Epithelial cell of proximal tubule (primary cell): ENCODE measurements around the gene DIS3L2. TPM values are rescaled to one million over a fixed set of nuclear protein-coding genes. Genes with fewer than 3 reads are reported as not detected.

Experiments
- DNase-seq: peaks from one replicate; pipeline ENCODE4 v3.0.0-alpha.2; 2011; ENCODE audit warnings: low read depth
- H3K4me3 ChIP-seq: 2 replicates; pipeline ENCODE4 v1.5.1; 2011; ENCODE audit warnings: low read depth, mild to moderate bottlenecking, low read length
- total RNA-seq: library from RNA; depleted of rRNA; stranded (reverse); fragments of >200 nt; gene quantifications from 2 replicates; pipeline ENCODE4 v1.2.3, GENCODE V29; 2015
- TF ChIP-seq, protein P1 (sequence below): conservative IDR thresholded peaks from 2 replicates; pipeline ENCODE4 v1.5.1; 2012; ENCODE audit warnings: low read depth, mild to moderate bottlenecking, low read length

DIS3L2 gene
- total RNA-seq, 1 donor from 2014 or later, result 31.6 TPM

DNA sequence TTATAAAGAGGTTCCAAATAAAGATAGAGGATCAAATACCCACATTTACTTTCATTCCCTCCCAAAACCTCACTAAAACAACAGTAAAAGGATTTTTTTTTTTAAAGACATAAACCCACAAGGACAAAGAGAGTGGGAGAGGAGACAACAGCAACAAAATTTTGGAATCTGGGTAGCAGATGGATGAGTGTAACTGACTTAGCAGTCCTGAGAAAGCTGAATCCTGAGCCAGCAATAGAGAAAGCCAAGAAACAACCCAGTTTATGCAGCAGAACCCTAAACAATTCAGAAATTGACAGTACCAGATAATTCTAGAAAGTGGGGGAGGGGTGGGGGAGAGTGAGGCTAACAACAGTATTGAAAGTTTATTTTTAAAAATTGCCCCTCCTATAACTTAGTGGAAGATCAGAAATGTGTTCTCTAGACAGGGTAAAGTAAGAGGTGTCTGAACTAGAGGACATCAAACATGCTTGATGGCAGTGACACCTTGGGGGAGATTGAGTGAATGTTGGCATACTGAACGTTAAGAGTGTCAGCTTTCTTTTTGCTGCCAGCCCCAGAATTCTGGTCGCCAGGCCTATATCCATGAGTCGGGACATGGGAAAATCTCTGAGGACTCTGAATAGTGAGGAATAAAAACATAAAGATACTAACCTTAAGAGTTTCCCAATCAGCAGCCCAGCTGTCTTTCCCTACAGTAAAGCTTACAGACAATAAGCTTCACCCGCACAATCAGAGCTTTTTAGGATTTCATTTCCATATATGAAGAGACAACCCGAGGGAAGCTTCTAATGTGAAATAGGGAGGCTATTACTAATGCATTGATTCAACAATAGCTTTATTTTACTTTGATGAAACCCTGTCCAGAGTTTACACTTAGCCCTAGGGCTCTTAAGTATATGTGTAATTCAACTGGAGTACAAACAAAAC, 289.0 kb downstream of the DIS3L2 start:
- TF ChIP-seq, protein P1, sequence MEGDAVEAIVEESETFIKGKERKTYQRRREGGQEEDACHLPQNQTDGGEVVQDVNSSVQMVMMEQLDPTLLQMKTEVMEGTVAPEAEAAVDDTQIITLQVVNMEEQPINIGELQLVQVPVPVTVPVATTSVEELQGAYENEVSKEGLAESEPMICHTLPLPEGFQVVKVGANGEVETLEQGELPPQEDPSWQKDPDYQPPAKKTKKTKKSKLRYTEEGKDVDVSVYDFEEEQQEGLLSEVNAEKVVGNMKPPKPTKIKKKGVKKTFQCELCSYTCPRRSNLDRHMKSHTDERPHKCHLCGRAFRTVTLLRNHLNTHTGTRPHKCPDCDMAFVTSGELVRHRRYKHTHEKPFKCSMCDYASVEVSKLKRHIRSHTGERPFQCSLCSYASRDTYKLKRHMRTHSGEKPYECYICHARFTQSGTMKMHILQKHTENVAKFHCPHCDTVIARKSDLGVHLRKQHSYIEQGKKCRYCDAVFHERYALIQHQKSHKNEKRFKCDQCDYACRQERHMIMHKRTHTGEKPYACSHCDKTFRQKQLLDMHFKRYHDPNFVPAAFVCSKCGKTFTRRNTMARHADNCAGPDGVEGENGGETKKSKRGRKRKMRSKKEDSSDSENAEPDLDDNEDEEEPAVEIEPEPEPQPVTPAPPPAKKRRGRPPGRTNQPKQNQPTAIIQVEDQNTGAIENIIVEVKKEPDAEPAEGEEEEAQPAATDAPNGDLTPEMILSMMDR, result no peak
- no peak for DNase-seq
- H3K4me3 ChIP-seq, result no peak overlapping the region

DNA sequence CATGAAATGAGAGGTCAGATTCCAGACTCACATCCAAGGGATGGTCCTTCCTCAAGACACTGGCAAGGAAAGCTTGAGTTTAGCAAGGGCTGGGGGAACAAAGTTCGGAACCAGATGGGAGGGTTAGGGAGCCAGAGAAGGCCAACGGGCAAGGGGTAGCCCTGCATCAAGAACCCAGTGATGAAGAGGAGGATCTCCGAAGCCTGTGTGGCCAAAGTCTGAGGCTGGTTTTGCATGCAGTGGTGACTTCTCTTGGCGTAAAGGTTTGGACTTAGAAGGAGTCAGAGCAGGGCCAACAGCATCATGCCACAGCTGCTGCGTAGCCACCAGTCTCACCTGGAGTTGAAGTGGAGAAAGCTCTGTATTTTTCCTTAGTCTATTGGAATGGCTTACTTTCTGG, 293.5 kb downstream of the DIS3L2 start:
- no peak for DNase-seq
- no peak overlapping the region for H3K4me3 ChIP-seq
- TF ChIP-seq, protein P1, result no peak

DNA sequence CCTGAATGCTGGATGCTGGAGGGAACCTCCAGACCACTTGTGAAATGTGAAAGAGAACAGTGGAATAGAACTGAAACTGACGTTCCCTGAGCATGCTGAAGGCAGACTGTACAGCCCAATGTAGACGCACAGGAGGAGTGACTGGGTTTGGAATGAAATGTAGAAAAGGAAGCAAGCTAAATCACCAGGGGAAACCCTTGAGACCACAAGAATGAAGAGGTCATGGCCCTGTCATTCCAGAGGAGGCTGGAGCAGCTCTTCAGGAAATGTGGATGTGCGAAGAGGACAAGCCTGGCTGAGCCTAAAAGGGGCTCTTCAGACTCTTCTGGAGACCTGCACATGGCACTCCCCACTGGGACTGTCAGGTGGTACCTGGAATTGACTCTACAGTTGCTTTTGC, 298.6 kb downstream of the DIS3L2 start:
- DNase-seq, result peak; percentile 82
- TF ChIP-seq, protein P1, result no peak
- no peak overlapping the region for H3K4me3 ChIP-seq

DNA sequence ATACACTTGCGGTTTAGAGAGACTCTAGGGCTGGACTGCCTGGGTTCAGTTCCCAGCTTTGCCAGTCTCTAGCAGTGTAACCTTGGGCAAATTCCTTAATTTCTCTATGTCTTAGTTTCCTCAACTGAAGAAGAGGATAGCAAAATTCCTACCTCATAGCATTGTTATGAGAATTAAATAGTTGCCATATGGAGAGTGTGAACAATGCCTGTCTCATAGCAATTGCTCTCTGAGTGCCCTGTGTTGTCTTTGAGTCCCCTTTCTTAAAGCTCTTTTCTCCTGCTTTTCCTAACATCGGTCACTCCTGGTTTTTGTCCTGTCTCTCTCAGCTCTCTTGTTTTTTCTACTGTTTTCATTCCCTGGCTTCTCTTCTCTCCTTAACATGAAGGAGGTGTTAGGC, 300.3 kb downstream of the DIS3L2 start:
- TF ChIP-seq, protein P1, result no peak
- H3K4me3 ChIP-seq, result no peak overlapping the region
- no peak for DNase-seq

DNA sequence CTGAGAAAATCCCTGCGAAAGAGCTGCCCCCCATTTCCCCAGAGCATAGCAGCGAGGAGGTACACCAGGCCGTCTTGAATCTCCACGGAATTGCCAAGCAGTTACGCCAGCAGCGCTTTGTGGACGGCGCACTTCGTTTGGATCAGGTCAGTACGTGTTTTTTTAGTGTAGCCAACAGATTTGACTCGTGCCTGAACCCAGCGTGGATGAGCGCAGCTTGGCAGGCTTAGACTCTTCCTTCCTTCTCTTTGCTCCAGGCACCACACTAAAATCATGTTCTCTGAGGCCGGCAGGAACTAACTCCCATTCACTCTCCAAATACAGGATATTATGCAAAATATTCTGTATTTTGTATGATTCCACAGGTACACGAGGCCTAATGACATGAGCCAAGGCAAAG, 301.8 kb downstream of the DIS3L2 start:
- no peak for DNase-seq
- TF ChIP-seq, protein P1, result no peak
- no peak overlapping the region for H3K4me3 ChIP-seq

DNA sequence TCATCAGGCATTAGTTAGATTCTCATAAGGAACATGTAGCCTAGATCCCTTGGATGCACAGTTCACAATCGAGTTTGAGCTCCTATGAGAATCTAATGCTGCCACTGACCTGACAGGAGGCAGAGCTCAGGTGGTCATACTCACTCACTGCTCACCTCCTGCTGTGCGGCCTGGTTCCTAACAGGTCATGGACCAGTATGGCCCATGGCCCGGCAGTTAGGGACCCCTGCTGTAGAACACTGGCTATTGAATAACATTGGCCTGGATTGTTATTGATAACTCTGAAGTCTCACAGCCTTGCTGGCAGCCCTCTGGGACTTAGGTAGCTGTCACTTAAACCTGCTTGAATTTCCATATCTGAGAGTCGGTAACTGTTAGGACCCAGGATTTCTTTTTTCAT, 302.6 kb downstream of the DIS3L2 start:
- TF ChIP-seq, protein P1, result no peak
- DNase-seq, result no peak
- no peak overlapping the region for H3K4me3 ChIP-seq

DNA sequence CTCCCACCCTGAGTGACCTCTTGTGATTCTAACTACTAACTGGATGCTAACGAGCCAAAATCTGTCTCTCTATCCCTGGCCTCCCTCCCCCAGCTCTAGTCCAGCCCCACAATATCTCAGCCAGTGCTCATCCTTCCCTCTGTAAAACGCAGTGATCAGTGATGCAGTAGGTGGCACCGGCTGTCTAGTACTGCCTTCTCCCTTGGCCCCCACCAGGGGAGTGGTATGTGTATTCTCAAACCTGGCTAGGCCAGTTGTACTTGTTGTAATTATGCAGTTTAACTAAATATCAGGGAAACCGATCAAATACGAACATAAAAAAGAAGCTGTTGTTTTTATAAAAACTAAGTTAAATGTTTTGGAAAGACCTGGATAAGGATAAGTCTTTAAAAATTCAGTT, 303.8 kb downstream of the DIS3L2 start:
- DNase-seq, result no peak
- no peak overlapping the region for H3K4me3 ChIP-seq
- TF ChIP-seq, protein P1, result no peak
